Activated CD8-positive, alpha-beta memory T cell treated with anti-CD3 and anti-CD28 coated beads for 36 hours (primary cell): Measurements from ENCODE around the gene SMARCD1. TPM values are rescaled to one million over a fixed set of nuclear protein-coding genes. Genes with fewer than 3 reads are reported as not detected.
"Not testable (repeated sequence)": the region's sequence is repeated elsewhere in the genome, so short reads cannot be mapped to it uniquely, and the experiment has no call there.

Experiments used
- CTCF ChIA-PET: fragments of 350-600 bp; sonication (Branson Sonifier 250); formaldehyde crosslinking; loops from one replicate; lab custom pipeline; 2021; ENCODE audit warnings: antibody characterized with exemption; lab: Charles Lee
- POLR2A ChIA-PET: fragments of 350-600 bp; sonication (Branson Sonifier 250); formaldehyde crosslinking; loops from one replicate; lab custom pipeline; 2021; ENCODE audit warnings: antibody characterized with exemption; lab: Charles Lee
- total RNA-seq, 2 experiments: library from RNA; stranded (reverse); gene quantifications; one replicate each; pipeline ENCODE4 v1.2.3, GENCODE V29; 2021

Gene SMARCD1
- total RNA-seq, 2 experiments from 2014 or later = 75.1 to 76.6 TPM

DNA sequence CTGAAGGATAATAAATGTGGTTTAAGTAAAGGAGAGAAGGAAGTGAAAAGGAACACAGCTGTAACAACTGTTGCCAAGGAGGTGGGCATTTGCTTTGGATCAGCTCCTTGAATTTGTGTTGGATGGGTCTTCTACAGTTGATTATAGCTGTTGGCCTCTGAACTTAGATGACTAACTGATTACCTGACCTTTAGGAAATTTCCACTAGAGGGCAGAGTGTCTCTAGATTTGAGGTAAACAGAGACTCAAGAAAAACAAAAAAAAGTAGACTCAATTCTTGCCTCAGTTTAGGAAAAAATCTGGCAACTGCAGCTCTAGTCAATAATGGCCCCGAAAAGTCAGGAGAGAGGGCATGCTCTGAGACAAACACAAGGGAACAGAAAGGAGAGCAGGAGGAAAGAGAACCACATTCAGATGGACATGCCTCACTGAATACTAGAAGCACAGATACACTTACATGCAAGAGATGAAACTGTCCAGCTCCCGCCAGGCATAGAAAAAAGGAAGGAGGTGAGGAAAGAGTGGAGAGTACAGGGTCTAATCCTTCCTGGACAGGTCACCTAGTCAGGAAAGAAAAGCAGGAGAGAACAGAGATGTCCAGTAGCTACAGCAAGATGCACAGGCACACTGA lies 47.5 kb downstream of the SMARCD1 start:
- POLR2A ChIA-PET = interaction anchor here (0.6 to 0.8 kb wide), 3 partner anchors 21 to 246 kb away, joined by 3 to 4 read pairs (median 3); partner anchors contain the start of gene COX14

DNA sequence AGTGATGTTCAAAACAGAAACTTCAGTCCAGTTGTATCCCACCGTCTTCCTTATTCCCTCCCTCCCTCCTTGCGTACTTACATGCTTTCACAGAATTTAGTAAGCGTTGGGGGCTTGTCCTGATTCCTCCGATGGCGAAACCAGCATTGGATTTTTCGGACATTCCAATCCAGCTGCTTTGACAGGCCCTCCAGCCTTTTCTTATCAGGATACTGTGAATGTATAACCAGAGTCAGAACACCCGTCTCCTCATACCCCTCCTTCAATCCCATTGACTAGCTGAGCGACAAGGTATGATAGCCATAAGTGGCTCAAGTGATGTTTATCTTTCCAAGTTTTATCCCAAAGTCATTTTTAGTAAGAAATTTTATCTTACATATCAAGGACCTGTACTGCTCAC lies 57.9 kb downstream of the SMARCD1 start:
- POLR2A ChIA-PET = no interaction called here
- CTCF ChIA-PET = interaction anchor here (0.5 to 1.7 kb wide), 4 partner anchors 12 to 33 kb away, joined by 3 to 5 read pairs (median 5); no protein-coding TSS in a partner anchor

More for the DNA sequence above, 47.5 kb downstream of the SMARCD1 start:
- CTCF ChIA-PET = interaction anchor here (0.7 to 2.7 kb wide), 6 partner anchors 16 to 43 kb away, joined by 3 to 11 read pairs (median 5); partner anchors contain the start of genes CERS5 and COX14

DNA sequence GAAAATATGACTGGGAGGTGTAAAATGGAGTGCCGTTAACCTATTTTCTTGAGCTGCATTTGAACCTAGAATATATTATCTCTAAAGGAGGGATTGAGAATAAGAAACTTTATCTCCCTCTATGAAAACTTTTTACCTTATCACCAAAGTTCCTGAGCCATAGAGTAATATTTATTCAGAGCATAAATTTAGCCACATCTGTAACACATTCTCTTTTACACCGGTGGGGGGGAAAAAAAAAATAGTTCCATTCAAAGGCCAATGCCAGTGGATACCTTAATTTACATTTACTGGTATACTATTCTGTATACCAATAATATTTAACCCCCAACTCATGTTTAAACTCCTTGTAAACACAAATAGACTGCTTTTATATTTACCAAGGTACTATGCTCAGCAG lies 60.3 kb downstream of the SMARCD1 start:
- ChIA-PET CTCF (interaction anchor here (1.8 kb wide), 1 partner anchor 8 kb away, joined by 6 read pairs; no protein-coding TSS in a partner anchor), POLR2A (no interaction called here)

DNA sequence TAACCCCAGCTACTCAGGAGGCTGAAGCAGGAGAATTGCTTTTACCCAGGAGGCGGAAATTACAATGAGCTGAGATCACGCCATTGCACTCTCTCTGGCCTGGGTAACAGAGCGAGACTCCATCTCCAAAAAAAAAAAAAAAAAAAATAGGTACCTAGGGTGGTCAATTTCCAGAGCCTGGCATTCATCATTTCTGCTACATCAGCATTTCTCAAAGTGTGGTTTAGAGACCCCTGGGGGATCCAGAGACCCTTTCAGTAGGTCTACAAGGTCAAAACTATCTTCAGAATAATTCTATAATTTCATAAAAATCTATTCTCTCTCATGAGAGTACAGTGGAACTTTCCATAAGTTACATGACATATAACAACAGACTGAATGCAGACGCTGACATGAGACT lies 62.1 kb downstream of the SMARCD1 start:
- POLR2A ChIA-PET = no interaction called here
- CTCF ChIA-PET = interaction anchor here (0.7 to 1.8 kb wide), 3 partner anchors 10 to 201 kb away, joined by 3 to 6 read pairs (median 4); no protein-coding TSS in a partner anchor

DNA sequence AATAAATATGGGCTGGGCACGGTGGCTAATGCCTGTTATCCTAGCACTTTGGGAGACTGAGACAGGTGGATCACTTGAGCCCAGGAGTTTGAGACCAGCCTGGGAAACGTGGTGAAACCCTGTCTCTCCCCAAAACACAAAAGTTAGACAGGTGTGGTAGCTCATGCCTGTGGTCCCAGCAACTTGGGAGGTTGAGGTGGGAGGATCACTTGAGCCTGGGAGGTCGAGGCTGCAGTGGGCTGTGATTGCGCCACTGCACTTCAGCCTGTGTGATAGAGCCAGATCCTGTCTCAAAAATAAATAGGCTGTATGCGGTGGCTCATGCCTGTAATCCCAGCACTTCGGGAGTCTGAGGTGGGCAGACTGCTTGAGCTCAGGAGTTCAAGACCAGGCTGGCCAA lies 62.9 kb downstream of the SMARCD1 start:
- POLR2A ChIA-PET = not testable (repeated sequence)
- CTCF ChIA-PET = interaction anchor here (0.9 kb wide), 1 partner anchor 202 kb away, joined by 3 read pairs; no protein-coding TSS in a partner anchor

DNA sequence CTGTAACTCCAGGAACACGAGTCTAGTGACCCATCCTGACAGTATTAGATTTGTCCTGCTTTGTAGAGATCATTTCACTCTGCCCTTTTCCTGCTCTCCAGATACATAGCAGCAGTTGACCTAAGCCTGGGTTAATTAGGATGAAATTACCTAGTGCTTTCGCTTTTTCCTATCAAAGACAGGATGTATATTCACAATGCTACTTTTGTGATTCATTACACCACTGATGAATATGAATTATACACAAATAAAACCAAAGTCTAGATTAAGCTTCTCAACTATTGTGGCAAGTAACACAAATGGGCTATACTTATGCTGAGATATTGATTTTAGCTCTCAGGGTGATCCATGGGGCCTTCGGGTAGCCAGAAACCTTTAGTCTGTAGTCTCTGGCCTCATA lies 64.2 kb downstream of the SMARCD1 start:
- POLR2A ChIA-PET = no interaction called here
- CTCF ChIA-PET = interaction anchor here (0.7 to 1.3 kb wide), 2 partner anchors 24 to 38 kb away, joined by 3 to 4 read pairs; no protein-coding TSS in a partner anchor

Other genes with a start within 250 kb of the SMARCD1 start
- 1 to 10 TPM; 5.7 to 6.0 TPM for gene BCDIN3D, start 242.2 kb upstream of the SMARCD1 start, total RNA-seq
- 1 to 10 TPM in 1 of 2 experiments, under 1 TPM in 1; 0.23 to 1.0 TPM for gene FAIM2, start 181.4 kb upstream of the SMARCD1 start, total RNA-seq
- gene AQP2, start 134.6 kb upstream of the SMARCD1 start, total RNA-seq = not detected
- not detected for gene AQP5, start 123.5 kb upstream of the SMARCD1 start, total RNA-seq
- not detected for gene AQP6, start 112.4 kb upstream of the SMARCD1 start, total RNA-seq
- 10 to 100 TPM; 83.8 to 89.6 TPM for gene RACGAP1, start 59.8 kb upstream of the SMARCD1 start, total RNA-seq
- gene ASIC1, start 27.7 kb upstream of the SMARCD1 start, total RNA-seq = 10 to 100 TPM; 11.1 to 13.3 TPM
- gene GPD1, start 18.7 kb downstream of the SMARCD1 start, total RNA-seq = under 1 TPM; 0.40 to 0.44 TPM
- 10 to 100 TPM; 59.2 to 65.5 TPM for gene COX14, start 26.9 kb downstream of the SMARCD1 start, total RNA-seq
- gene CERS5, start 82.0 kb downstream of the SMARCD1 start, total RNA-seq = 10 to 100 TPM; 52.8 to 56.1 TPM
- 10 to 100 TPM; 83.0 to 85.4 TPM for gene LIMA1, start 198.2 kb downstream of the SMARCD1 start, total RNA-seq